ENCODE data around the gene ABAT.

The ABAT gene

GRCh38 chr16:8735574-8735973, 61.2 kb downstream of the ABAT start:
- Histone ChIP-seq H3K27me3 (ENCODE audit: low read length) (no peaks in the 10 kb centered on the region), H3K27ac (ENCODE audit: low read depth, low read length) (no peak overlapping the region), H3K79me2 (ENCODE audit: insufficient read depth, low read length) (no peaks in the 10 kb centered on the region), H3F3A (ENCODE audit: insufficient read depth) (no peaks in the 10 kb centered on the region), H3K4me2 (ENCODE audit: low read depth, low read length, poor library complexity, severe bottlenecking) (no peak overlapping the region), H3K4me3 (ENCODE audit: insufficient read depth, low read length, poor library complexity, severe bottlenecking) (no peak overlapping the region), H2AFZ (ENCODE audit: low read depth, low read length, severe bottlenecking) (no peak overlapping the region), H3K9me3 (ENCODE audit: insufficient read depth, low read length) (no peaks in the 10 kb centered on the region; the same call in 1 of the 2 replicates), H3K9ac (ENCODE audit: low read length) (no peak overlapping the region), H3K9me2 (replicated peaks; ENCODE audit: insufficient read depth, low read length) (no peaks in the 10 kb centered on the region), H4K20me1 (ENCODE audit: low read depth, low read length) (no peaks in the 10 kb centered on the region), H3K36me3 (ENCODE audit: low read length) (no peaks in the 10 kb centered on the region)
- no peak for TF ChIP-seq EZH2phosphoT487 (conservative IDR thresholded peaks at IDR 0.05; ENCODE audit: low read length)
- no peak for TF ChIP-seq CTCF (IDR thresholded peaks at IDR 0.05; ENCODE audit: insufficient read depth, low read length, poor library complexity, severe bottlenecking)

- no peak overlapping the region for H3K9ac ChIP-seq (ENCODE audit: low read length)
- no peaks in the 10 kb centered on the region for H3K9me2 ChIP-seq (replicated peaks; ENCODE audit: insufficient read depth, low read length)
- no peak overlapping the region for H3K4me2 ChIP-seq (ENCODE audit: low read depth, low read length, poor library complexity, severe bottlenecking)
- TF ChIP-seq CTCF (IDR thresholded peaks at IDR 0.05; ENCODE audit: insufficient read depth, low read length, poor library complexity, severe bottlenecking) (no peak), EZH2phosphoT487 (conservative IDR thresholded peaks at IDR 0.05; ENCODE audit: low read length) (no peak)
- no peaks in the 10 kb centered on the region for H3F3A ChIP-seq (ENCODE audit: insufficient read depth)
- H2AFZ ChIP-seq (ENCODE audit: low read depth, low read length, severe bottlenecking): no peak overlapping the region
- no peaks in the 10 kb centered on the region for H3K36me3 ChIP-seq (ENCODE audit: low read length)
- H4K20me1 ChIP-seq (ENCODE audit: low read depth, low read length): no peaks in the 10 kb centered on the region
- no peaks in the 10 kb centered on the region for H3K79me2 ChIP-seq (ENCODE audit: insufficient read depth, low read length)
- no peak overlapping the region for H3K4me3 ChIP-seq (ENCODE audit: insufficient read depth, low read length, poor library complexity, severe bottlenecking)
- no peak overlapping the region for H3K27ac ChIP-seq (ENCODE audit: low read depth, low read length)
- H3K27me3 ChIP-seq (ENCODE audit: low read length): no peaks in the 10 kb centered on the region
- no peaks in the 10 kb centered on the region; the same call in 1 of the 2 replicates for H3K9me3 ChIP-seq (ENCODE audit: insufficient read depth, low read length)
Observed at GRCh38 chr16:8736123-8736668, 61.8 kb downstream of the ABAT start.

- TF ChIP-seq CTCF (IDR thresholded peaks at IDR 0.05; ENCODE audit: insufficient read depth, low read length, poor library complexity, severe bottlenecking) (no peak), EZH2phosphoT487 (conservative IDR thresholded peaks at IDR 0.05; ENCODE audit: low read length) (no peak)
Observed at GRCh38 chr16:8739151-8739550, 64.7 kb downstream of the ABAT start.

More at GRCh38 chr16:8739151-8739550, 64.7 kb downstream of the ABAT start:
- Histone ChIP-seq H4K20me1 (ENCODE audit: low read depth, low read length) (no peaks in the 10 kb centered on the region), H3K4me3 (ENCODE audit: insufficient read depth, low read length, poor library complexity, severe bottlenecking) (no peak overlapping the region), H3K9me3 (ENCODE audit: insufficient read depth, low read length) (no peaks in the 10 kb centered on the region; the same call in 1 of the 2 replicates), H3K9ac (ENCODE audit: low read length) (no peak overlapping the region), H3K79me2 (ENCODE audit: insufficient read depth, low read length) (no peaks in the 10 kb centered on the region), H3K27me3 (ENCODE audit: low read length) (no peaks in the 10 kb centered on the region), H3K27ac (ENCODE audit: low read depth, low read length) (no peak overlapping the region), H3F3A (ENCODE audit: insufficient read depth) (no peaks in the 10 kb centered on the region), H3K9me2 (replicated peaks; ENCODE audit: insufficient read depth, low read length) (no peaks in the 10 kb centered on the region), H3K36me3 (ENCODE audit: low read length) (no peaks in the 10 kb centered on the region), H2AFZ (ENCODE audit: low read depth, low read length, severe bottlenecking) (no peak overlapping the region), H3K4me2 (ENCODE audit: low read depth, low read length, poor library complexity, severe bottlenecking) (no peak overlapping the region)

All from SU-DHL-6 (cell line).